Measurements from ENCODE around the gene TTC39A.
A peak's percentile ranks its signal among the peaks of the same experiment; 100 is the strongest.

TTC39A gene

DNA sequence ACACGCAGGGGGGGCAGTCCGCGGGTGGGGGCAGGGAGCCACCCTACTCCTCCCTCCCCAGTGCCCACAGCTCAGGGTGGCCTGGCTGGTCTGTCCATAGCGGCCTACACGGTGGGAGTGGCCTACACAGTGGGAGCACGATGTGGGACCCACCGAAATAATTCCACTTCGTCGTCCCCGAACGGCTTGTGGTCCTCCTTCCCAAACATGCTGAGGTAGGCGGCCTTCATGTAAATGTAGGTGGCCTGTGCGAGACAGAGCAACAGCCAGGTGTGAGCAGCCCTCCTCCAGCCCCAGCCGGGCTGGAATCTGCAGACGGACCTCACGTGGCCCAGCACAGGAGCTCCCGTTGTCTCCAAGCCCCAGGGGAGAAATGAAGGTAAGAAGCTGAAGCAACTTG is 34.4 kb downstream of the TTC39A start:
- H3K27ac ChIP-seq: peak overlapping the region; percentile 66; the same call in 1 of the 2 replicates
- TF ChIP-seq, protein P1, sequence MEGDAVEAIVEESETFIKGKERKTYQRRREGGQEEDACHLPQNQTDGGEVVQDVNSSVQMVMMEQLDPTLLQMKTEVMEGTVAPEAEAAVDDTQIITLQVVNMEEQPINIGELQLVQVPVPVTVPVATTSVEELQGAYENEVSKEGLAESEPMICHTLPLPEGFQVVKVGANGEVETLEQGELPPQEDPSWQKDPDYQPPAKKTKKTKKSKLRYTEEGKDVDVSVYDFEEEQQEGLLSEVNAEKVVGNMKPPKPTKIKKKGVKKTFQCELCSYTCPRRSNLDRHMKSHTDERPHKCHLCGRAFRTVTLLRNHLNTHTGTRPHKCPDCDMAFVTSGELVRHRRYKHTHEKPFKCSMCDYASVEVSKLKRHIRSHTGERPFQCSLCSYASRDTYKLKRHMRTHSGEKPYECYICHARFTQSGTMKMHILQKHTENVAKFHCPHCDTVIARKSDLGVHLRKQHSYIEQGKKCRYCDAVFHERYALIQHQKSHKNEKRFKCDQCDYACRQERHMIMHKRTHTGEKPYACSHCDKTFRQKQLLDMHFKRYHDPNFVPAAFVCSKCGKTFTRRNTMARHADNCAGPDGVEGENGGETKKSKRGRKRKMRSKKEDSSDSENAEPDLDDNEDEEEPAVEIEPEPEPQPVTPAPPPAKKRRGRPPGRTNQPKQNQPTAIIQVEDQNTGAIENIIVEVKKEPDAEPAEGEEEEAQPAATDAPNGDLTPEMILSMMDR (conservative IDR thresholded peaks at IDR 0.05): no peak

DNA sequence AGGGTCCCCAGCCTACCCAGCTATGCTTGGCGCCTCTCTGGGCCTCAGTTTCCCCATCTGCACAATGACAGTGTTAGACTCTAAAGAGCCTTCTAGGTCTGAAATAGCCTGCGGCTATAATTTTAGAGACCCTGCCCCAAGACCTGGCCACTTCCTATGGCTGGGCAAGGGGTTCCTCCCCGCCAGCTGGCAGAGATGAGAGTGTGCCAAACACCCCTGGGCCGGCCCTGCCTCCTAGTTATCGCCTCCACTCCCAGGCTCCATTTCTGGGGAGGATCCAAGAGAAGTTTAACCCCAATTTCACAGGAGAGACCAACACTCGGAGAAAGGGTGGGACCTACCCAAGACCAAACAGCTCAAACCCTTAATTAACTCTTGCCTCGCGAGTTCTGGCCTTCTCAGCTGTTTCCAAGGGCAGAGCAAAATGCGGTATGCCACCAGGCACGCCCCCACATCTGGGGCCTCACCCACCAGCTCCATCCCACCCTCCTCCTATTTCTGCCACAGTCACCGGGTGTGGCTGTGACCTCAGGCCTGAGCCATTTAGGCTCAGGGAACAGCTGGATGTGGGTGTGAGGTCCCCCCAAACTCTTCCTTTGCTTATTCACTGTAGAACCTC is 35.7 kb downstream of the TTC39A start:
- TF ChIP-seq, protein P1 (conservative IDR thresholded peaks at IDR 0.05): no peak
- no peak overlapping the region for H3K27ac ChIP-seq

DNA sequence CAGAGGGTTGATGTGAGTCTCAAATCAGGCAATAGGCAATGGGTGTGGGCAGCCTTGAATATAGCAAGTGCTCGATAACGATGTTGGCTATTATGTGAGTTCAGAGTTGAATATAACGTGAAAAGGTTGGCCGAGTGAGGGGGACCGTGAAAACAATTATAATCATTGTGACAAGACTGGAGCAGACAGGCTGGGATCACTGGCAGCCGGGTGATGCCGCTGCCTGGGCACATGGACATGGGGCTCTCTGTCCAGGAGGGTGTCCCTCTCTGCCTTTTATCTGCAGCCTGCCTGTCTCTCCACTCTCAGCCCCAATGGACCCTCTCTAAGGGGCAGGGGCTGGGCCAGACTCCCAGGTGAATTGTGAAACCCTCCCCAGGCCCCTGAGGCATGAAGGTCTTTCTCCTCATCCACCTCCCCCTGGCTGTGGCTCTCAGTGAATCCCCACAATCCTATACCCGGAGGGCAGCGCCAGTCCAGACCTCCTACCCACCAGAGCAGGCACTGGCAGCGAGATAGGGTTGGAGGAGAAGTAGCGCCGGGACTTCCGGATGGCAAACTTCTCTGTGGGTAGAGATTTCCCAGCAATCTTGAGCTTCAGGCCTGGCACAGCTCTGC is 36.4 kb downstream of the TTC39A start:
- TF ChIP-seq, protein P1 (conservative IDR thresholded peaks at IDR 0.05): no peak
- H3K27ac ChIP-seq: no peak overlapping the region

DNA sequence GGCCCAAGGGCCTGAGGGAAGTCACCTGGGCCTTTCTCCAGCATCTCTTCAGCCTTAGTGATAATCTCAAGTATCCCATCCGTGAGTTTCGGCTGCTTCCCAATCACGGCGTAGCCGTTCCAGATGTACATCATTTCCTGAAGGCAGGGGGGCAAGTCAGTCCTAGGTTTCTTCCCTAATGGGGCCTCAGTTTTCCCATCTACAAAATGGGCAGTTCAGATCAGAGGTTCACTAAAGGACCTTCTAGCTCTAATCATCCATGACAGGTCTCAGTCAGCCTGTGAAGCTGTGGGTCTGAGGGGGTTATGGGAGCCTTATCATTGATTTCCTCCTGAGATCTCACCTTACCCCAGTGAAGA is 39.9 kb downstream of the TTC39A start:
- TF ChIP-seq, protein P1 (conservative IDR thresholded peaks at IDR 0.05): no peak
- no peak overlapping the region for H3K27ac ChIP-seq

DNA sequence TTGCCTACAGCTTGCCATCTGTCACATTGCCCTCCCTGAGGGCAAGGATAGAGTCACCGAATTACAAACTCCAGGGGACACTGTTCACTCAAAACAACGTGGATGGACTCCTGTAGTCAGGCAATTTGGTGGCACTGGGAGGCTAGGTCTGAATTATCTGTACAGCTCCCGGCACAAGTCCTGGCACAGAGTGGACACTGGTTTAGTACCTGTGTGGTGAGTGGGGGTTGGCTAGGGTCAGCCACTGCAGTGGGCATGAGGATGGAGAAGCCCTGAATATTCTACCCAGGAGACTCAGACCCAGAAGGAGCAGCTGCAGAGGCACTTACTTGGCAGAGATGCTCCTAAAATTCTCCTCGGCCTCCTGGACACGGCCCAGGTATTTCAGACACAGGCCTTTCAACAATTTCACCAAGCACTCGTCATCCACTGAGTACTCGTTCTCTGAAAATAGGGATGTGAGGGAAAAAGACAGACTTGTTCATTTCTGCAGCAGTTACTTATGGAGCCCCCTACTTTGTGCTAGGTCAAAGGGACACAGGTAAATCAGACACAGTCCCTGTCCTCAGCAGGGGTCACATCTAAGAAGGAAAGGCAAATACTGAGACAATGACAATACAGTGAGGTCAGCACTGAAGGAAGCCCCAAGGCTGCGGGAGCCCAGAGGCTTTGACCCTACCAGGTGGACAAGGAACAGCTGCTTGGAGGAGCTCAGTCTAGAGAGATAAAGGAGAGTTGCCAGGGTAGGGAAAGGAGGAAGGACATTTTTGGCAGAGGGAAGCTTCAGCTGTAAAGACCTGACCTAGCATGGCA is 40.5 kb downstream of the TTC39A start:
- TF ChIP-seq, protein P1 (conservative IDR thresholded peaks at IDR 0.05): no peak
- H3K27ac ChIP-seq: no peak overlapping the region

DNA sequence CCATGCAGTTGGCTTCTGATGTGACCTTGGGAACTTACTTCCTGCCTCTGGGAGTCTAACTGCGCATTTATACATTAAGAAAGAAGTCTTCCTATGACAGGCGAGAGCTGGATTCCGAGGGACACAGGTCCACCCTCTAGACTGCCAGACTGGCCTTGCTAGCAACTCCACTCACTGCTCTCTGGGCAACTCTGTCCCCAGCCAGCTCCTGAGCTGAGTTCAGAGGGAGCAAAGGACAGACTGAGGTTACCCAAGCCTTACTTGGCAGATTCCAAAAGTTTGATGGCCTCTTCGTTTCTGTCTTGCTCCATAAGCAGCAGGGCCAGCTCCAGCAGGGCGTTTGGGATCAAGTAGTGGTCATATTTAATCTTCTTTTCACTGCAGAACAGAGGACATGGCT is 41.8 kb downstream of the TTC39A start:
- TF ChIP-seq, protein P1 (conservative IDR thresholded peaks at IDR 0.05): no peak
- no peak overlapping the region for H3K27ac ChIP-seq

DNA sequence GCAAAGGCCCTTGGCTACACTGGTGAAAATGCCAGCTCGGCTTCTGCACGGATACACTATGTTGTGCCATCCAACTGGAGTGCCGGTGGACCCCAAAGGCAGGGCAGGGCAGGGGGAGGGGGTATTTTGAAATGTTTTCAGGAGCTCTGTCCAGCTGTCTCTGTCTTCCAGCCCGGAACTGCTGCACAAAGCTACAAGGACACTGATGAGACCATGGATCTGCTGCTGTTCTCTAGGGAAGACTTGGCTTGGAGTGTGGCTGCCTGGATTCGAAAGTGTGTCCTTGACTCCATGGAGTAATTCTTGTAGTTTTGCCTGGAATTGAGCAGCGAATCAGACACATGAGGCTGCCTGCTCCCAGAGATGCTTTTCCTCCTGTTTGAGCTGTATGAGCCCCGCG is 42.4 kb downstream of the TTC39A start:
- TF ChIP-seq, protein P1 (conservative IDR thresholded peaks at IDR 0.05): no peak
- H3K27ac ChIP-seq: no peak overlapping the region

Data from VCaP (cell line).